Activated B cell treated with CpG ODN at 0.5 μM for 24 hours (primary cell): ENCODE data around the gene KMT2A. TPM values are rescaled to one million over a fixed set of nuclear protein-coding genes. Genes with fewer than 3 reads are reported as not detected.
"Not testable (repeated sequence)": the region's sequence is repeated elsewhere in the genome, so short reads cannot be mapped to it uniquely, and the experiment has no call there.

Experiments used
- ATAC-seq: fragments of 200-7000 bp; cut with Tn5 transposase; one replicate; pipeline ENCODE4 v1.10.0; 2021; ENCODE audit warnings: low read depth, mild to moderate bottlenecking, moderate library complexity
- CTCF ChIA-PET: fragments of 350-600 bp; sonication (Branson Sonifier 250); formaldehyde crosslinking; loops from one replicate; lab custom pipeline; 2021; ENCODE audit warnings: antibody characterized with exemption; lab: Charles Lee
- POLR2A ChIA-PET: fragments of 350-600 bp; sonication (Branson Sonifier 250); formaldehyde crosslinking; loops from one replicate; lab custom pipeline; 2021; ENCODE audit warnings: antibody characterized with exemption; lab: Charles Lee
- DNase-seq: peaks from one replicate; pipeline ENCODE4 v3.0.0; 2022
- H3K27ac Mint-ChIP-seq: one replicate; pipeline ENCODE4 v1.8.0; 2020; ENCODE audit warnings: mixed read lengths
- H3K27me3 Mint-ChIP-seq: one replicate; pipeline ENCODE4 v1.8.0; 2021; ENCODE audit warnings: mixed read lengths
- H3K36me3 Mint-ChIP-seq: one replicate; pipeline ENCODE4 v1.8.0; 2021; ENCODE audit warnings: low read depth, mixed read lengths
- H3K4me1 Mint-ChIP-seq: one replicate; pipeline ENCODE4 v1.8.0; 2021; ENCODE audit warnings: mixed read lengths
- H3K4me3 Mint-ChIP-seq: one replicate; pipeline ENCODE4 v1.8.0; 2020; ENCODE audit warnings: mild to moderate bottlenecking, mixed read lengths
- H3K9me3 Mint-ChIP-seq: one replicate; pipeline ENCODE4 v1.8.0; 2020; ENCODE audit warnings: mixed read lengths
- intact Hi-C: fragments of 100-400 bp; cut with micrococcal nuclease; formaldehyde crosslinking; loops from one replicate; pipeline ENCODE4 v1.15.1; 2024
- total RNA-seq: library from RNA; stranded (reverse); gene quantifications from 2 replicates; pipeline ENCODE4 v1.2.3, GENCODE V29; 2022
- TF ChIP-seq, protein P1 (sequence below): fragments of 200-600 bp; IDR thresholded peaks from one replicate; pipeline ENCODE4 v1.8.0; 2022; ENCODE audit warnings: antibody characterized with exemption, mild to moderate bottlenecking

Gene KMT2A
- total RNA-seq, 1 donor from 2014 or later: 117 TPM

GRCh38 chr11:118448294-118448693, 12.0 kb downstream of the KMT2A start:
- Mint-ChIP-seq H3K27me3 (no peaks in the 10 kb centered on the region), H3K4me3 (no peak overlapping the region), H3K9me3 (no peaks in the 10 kb centered on the region), H3K4me1 (peaks cover 66% of the 10 kb centered on the region), H3K36me3 (peaks cover 42% of the 10 kb centered on the region), H3K27ac (no peak overlapping the region)
- intact Hi-C loops: loop anchor here (1.0 kb wide), 1 partner anchor 10 kb away; no protein-coding TSS in a partner anchor
- ATAC-seq (peak; percentile 63), DNase-seq (no peak)
- ChIA-PET POLR2A (interaction anchor here (0.5 to 1.1 kb wide), 2 partner anchors 9 to 482 kb away, joined by 3 to 11 read pairs; no protein-coding TSS in a partner anchor), CTCF (no interaction called here)
- TF ChIP-seq, protein P1, sequence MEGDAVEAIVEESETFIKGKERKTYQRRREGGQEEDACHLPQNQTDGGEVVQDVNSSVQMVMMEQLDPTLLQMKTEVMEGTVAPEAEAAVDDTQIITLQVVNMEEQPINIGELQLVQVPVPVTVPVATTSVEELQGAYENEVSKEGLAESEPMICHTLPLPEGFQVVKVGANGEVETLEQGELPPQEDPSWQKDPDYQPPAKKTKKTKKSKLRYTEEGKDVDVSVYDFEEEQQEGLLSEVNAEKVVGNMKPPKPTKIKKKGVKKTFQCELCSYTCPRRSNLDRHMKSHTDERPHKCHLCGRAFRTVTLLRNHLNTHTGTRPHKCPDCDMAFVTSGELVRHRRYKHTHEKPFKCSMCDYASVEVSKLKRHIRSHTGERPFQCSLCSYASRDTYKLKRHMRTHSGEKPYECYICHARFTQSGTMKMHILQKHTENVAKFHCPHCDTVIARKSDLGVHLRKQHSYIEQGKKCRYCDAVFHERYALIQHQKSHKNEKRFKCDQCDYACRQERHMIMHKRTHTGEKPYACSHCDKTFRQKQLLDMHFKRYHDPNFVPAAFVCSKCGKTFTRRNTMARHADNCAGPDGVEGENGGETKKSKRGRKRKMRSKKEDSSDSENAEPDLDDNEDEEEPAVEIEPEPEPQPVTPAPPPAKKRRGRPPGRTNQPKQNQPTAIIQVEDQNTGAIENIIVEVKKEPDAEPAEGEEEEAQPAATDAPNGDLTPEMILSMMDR: no peak

GRCh38 chr11:118449316-118449918, 13.1 kb downstream of the KMT2A start:
- H3K4me3 Mint-ChIP-seq: no peak overlapping the region

DNA sequence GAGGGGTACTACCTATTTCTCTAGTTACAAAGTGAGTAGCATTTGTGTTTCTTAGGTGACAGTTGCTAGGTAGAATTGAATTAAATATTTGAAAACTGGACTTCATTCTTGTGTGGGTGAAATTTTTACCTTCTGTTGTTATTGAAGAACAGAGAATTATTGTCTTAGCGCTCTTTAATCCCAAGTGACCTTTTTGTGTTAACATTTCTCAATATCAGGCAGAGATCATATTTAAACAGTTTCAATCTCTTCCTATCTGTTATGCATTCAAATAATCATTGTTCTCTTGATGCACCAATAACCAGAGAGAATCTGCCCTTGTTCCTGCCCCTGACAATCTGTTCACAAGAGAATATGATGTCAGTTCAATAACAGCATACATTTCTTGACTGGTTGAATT, 14.2 kb downstream of the KMT2A start:
- no peaks in the 10 kb centered on the region for H3K27me3 Mint-ChIP-seq
- no peaks in the 10 kb centered on the region for H3K9me3 Mint-ChIP-seq
- TF ChIP-seq, protein P1: no peak
- DNase-seq: no peak
- ChIA-PET CTCF (no interaction called here), POLR2A (interaction anchor here (0.7 to 1.3 kb wide), 2 partner anchors 15 to 544 kb away, joined by 4 to 8 read pairs; partner anchors contain the start of gene KMT2A)
- no peak for ATAC-seq
- peak overlapping the region; percentile 26 for H3K27ac Mint-ChIP-seq
- H3K4me3 Mint-ChIP-seq: no peak overlapping the region
- intact Hi-C loops: no loop called here
- peaks cover 54% of the 10 kb centered on the region for H3K4me1 Mint-ChIP-seq
- H3K36me3 Mint-ChIP-seq: peaks cover 51% of the 10 kb centered on the region

More at GRCh38 chr11:118449316-118449918, 13.1 kb downstream of the KMT2A start:
- CTCF ChIA-PET: no interaction called here
- Mint-ChIP-seq H3K9me3 (no peaks in the 10 kb centered on the region), H3K27me3 (no peaks in the 10 kb centered on the region), H3K4me1 (peaks cover 64% of the 10 kb centered on the region), H3K27ac (no peak overlapping the region), H3K36me3 (peaks cover 52% of the 10 kb centered on the region)
- ATAC-seq (no peak), DNase-seq (no peak)
- TF ChIP-seq, protein P1: no peak
- intact Hi-C loops: no loop called here
- POLR2A ChIA-PET: interaction anchor here (0.7 kb wide), 1 partner anchor 1265 kb away, joined by 6 read pairs; no protein-coding TSS in a partner anchor

DNA sequence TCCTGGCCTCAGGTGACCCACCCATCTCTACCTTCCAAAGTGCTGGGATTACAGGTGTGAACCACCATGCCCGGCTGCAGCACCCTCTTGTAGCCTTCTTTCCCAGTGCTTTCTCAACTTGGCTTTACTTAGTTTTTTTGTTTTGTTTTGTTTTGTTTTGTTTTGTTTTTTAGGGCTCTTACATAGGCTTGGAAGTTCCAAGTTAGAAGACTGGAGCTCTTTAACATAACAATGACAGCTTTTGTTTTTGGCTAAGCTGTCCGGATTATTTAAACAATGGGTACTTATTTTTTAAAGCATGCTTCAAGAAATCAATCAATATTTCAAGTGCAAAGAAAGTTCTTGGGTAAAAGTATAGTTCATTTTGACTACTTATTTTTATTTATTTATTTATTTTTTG, 25.9 kb downstream of the KMT2A start:
- no peaks in the 10 kb centered on the region for H3K9me3 Mint-ChIP-seq
- TF ChIP-seq, protein P1: no peak
- H3K36me3 Mint-ChIP-seq: peaks cover 24% of the 10 kb centered on the region
- POLR2A ChIA-PET: no interaction called here
- CTCF ChIA-PET: no interaction called here
- ATAC-seq (no peak), DNase-seq (no peak)
- H3K27me3 Mint-ChIP-seq: no peaks in the 10 kb centered on the region
- intact Hi-C loops: no loop called here
- peaks cover 20% of the 10 kb centered on the region for H3K4me1 Mint-ChIP-seq
- no peak overlapping the region for H3K4me3 Mint-ChIP-seq
- H3K27ac Mint-ChIP-seq: no peak overlapping the region

DNA sequence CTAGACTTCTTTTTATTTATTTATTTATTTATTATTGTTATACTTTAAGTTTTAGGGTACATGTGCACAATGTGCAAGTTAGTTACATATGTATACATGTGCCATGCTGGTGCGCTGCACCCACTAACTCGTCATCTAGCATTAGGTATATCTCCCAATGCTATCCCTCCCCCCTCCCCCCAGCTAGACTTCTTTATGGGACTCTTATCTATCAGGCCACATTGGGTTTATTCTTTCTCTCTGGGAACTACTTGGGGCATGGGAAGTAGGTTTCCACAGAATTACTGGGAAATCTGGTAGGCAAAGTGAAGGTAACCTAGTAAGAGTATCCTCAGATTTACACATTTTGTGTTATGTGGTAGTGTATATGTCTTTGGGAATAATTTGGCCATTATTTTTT, 32.7 kb downstream of the KMT2A start:
- H3K27ac Mint-ChIP-seq, CTCF ChIA-PET: not testable (repeated sequence)

More for the DNA sequence above, 32.7 kb downstream of the KMT2A start:
- intact Hi-C loops, DNase-seq, ATAC-seq, H3K9me3 Mint-ChIP-seq, POLR2A ChIA-PET, H3K4me1 Mint-ChIP-seq, H3K4me3 Mint-ChIP-seq, H3K27me3 Mint-ChIP-seq: not testable (repeated sequence)
- H3K36me3 Mint-ChIP-seq: peaks cover 55% of the 10 kb centered on the region
